ENCODE data around the gene NOMO2. TPM values are rescaled to one million over a fixed set of nuclear protein-coding genes. Genes with fewer than 3 reads are reported as not detected.
A peak's percentile ranks its signal among the peaks of the same experiment; 100 is the strongest.
"Not testable (repeated sequence)": the region's sequence is repeated elsewhere in the genome, so short reads cannot be mapped to it uniquely, and the experiment has no call there.

NOMO2 gene, protein sequence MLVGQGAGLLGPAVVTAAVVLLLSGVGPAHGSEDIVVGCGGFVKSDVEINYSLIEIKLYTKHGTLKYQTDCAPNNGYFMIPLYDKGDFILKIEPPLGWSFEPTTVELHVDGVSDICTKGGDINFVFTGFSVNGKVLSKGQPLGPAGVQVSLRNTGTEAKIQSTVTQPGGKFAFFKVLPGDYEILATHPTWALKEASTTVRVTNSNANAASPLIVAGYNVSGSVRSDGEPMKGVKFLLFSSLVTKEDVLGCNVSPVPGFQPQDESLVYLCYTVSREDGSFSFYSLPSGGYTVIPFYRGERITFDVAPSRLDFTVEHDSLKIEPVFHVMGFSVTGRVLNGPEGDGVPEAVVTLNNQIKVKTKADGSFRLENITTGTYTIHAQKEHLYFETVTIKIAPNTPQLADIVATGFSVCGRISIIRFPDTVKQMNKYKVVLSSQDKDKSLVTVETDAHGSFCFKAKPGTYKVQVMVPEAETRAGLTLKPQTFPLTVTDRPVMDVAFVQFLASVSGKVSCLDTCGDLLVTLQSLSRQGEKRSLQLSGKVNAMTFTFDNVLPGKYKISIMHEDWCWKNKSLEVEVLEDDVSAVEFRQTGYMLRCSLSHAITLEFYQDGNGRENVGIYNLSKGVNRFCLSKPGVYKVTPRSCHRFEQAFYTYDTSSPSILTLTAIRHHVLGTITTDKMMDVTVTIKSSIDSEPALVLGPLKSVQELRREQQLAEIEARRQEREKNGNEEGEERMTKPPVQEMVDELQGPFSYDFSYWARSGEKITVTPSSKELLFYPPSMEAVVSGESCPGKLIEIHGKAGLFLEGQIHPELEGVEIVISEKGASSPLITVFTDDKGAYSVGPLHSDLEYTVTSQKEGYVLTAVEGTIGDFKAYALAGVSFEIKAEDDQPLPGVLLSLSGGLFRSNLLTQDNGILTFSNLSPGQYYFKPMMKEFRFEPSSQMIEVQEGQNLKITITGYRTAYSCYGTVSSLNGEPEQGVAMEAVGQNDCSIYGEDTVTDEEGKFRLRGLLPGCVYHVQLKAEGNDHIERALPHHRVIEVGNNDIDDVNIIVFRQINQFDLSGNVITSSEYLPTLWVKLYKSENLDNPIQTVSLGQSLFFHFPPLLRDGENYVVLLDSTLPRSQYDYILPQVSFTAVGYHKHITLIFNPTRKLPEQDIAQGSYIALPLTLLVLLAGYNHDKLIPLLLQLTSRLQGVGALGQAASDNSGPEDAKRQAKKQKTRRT
- polyA plus RNA-seq (2011; rRNA removed), result 252 and 274 TPM in 2 replicates
- 178 and 234 TPM in 2 replicates for polyA minus RNA-seq (2011; rRNA and poly(A)+ RNA removed)

DNA sequence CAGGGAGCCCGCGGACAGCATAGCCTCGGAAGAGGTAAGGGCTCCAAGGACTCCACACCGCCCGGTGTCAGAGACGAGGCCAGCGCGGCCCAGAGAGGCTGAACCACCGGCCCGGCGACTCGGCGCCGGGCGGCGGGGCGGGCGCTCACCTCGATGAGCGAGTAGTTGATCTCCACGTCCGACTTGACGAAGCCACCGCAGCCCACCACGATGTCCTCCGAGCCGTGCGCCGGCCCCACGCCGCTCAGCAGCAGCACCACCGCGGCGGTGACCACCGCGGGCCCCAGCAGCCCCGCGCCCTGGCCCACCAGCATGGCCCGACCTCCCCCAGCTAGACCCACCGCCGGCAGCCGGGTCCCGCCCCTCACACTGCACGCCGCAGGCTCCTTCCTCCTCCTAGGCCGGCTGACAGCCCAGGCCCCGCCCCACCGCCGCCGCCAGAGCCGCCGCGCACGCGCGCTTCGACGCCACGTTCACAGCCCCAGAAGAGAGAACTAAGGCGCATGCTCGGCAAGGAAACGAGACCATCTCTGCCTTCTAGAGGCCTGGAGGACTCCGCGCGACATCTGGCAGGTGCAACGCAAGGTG, at the start of gene NOMO2:
Gene NOMO2 (minus strand): TSS at position 371 of the 588 bp plus-strand sequence. CDS start 57 bp downstream, at position 314.
- POLR2A ChIA-PET; CTCF ChIA-PET; H3K27me3 ChIP-seq (ENCODE audit: control insufficient read depth, insufficient read depth, low read length); H3K36me3 ChIP-seq (ENCODE audit: control insufficient read depth, insufficient read depth, low read length); DNase-seq (ENCODE audit: low read depth): not testable (repeated sequence)
- H3K4me3 ChIP-seq (ENCODE audit: low read depth, low read length), result peak within 1 kb of the TSS; percentile 49

DNA sequence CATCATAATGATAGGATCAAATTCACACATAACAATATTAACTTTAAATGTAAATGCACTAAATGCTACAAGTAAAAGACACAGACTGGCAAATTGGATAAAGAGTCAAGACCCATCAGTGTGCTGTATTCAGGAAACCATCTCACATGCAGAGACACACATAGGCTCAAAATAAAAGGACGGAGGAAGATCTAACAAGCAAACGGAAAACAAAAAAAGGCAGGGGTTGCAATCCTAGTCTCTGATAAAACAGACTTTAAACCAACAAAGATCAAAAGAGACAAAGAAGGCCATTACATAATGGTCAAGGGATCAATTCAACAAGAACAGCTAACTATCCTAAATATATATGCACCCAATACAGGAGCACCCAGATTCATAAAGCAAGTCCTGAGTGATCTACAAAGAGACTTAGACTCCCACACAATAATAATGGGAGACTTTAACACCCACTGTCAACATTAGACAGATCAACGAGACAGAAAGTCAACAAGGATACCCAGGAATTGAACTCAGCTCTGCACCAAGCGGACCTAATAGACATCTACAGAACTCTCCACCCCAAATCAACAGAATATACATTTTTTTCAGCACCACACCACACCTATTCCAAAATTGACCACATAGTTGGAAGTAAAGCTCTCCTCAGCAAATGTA, 48.4 kb upstream of the NOMO2 start:
- H3K36me3 ChIP-seq (ENCODE audit: control insufficient read depth, insufficient read depth, low read length); DNase-seq (ENCODE audit: low read depth); H3K27me3 ChIP-seq (ENCODE audit: control insufficient read depth, insufficient read depth, low read length); POLR2A ChIA-PET; H3K4me3 ChIP-seq (ENCODE audit: low read depth, low read length); CTCF ChIA-PET: not testable (repeated sequence)

DNA sequence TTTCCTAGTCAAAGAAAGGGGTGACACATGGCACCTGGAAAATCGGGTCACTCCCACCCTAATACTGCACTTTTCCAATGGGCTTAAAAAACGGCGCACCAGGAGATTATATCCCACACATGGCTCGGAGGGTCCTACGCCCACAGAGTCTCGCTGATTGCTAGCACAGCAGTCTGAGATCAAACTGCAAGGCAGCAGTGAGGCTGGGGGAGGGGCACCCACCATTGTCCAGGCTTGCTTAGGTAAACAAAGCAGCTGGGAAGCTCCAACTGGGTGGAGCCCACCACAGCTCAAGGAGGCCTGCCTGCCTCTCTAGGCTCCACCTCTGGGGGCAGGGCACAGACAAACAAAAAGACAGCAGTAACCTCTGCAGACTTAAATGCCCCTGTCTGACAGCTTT, 46.4 kb upstream of the NOMO2 start:
- CTCF ChIA-PET; POLR2A ChIA-PET; H3K36me3 ChIP-seq (ENCODE audit: control insufficient read depth, insufficient read depth, low read length); DNase-seq (ENCODE audit: low read depth); H3K4me3 ChIP-seq (ENCODE audit: low read depth, low read length); H3K27me3 ChIP-seq (ENCODE audit: control insufficient read depth, insufficient read depth, low read length): not testable (repeated sequence)

DNA sequence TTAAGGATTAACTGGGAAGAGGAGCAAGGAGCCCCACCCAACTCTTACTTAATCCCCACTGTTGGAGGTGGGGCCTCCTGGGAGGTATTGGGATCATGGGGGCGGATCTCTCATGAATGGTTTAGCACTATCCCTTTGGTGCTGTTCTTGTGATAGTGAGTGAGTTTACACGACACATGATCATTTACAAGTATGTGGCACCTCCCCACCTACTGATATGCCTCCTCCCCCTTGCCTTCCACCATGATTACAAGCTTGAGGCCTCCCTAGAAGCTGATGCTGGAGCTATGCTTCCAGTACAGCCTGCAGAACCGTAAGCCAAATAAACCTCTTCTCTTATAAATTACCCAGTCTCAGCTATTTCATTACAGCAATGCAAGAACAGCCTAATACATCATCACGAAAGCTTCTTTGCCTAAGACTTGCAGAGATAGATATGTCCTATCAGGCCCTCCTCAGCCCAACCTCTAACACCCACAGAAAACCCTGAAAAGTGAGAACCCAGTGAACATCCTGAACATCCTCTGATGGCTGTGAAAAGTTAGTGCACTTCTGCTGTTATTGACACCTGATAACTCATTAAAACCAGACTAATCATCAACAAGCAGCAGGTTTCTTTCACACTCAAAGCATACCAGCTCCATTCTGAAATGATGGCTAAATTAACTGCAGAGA, 41.8 kb upstream of the NOMO2 start:
- POLR2A ChIA-PET; H3K4me3 ChIP-seq (ENCODE audit: low read depth, low read length); CTCF ChIA-PET; H3K27me3 ChIP-seq (ENCODE audit: control insufficient read depth, insufficient read depth, low read length); DNase-seq (ENCODE audit: low read depth); H3K36me3 ChIP-seq (ENCODE audit: control insufficient read depth, insufficient read depth, low read length): not testable (repeated sequence)

DNA sequence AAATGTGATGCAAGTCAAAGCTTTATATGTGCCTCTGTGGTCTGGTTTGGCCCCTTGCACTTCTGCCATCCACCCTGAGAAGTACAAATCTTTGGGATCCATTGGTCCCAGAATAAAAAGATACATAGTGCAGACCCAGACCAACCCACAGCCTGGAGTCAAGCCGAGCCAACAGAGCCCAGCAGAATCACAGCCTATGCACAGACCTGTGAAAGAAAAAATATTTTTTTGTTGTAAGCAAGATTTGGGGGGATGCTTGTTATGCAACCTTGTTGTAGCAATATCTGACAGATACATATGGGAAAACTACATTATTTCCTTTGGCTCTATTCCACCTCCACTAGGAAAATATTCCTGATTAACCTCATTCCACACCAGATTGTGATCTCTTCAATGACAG, 36.7 kb upstream of the NOMO2 start:
- H3K27me3 ChIP-seq (ENCODE audit: control insufficient read depth, insufficient read depth, low read length); CTCF ChIA-PET; POLR2A ChIA-PET; H3K4me3 ChIP-seq (ENCODE audit: low read depth, low read length); H3K36me3 ChIP-seq (ENCODE audit: control insufficient read depth, insufficient read depth, low read length); DNase-seq (ENCODE audit: low read depth): not testable (repeated sequence)

DNA sequence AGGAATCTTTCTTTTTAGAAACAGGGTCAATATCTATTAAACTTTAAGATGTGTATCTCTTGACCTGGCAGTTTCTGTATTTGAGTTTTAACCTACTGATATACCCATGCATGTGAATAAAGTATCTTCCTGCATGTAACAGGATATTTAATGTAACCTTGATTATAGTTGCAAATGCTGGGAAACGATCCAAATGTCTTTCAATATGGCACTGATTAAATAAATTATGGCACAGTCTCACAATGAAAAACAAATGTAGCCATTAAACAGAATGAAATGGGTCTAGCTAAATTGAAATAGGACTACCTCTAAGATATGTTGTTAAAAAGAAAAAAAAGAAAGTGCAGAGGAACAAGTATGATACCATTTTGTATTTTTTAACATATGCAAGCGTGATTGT, 35.8 kb upstream of the NOMO2 start:
- POLR2A ChIA-PET; CTCF ChIA-PET; H3K4me3 ChIP-seq (ENCODE audit: low read depth, low read length); H3K27me3 ChIP-seq (ENCODE audit: control insufficient read depth, insufficient read depth, low read length); DNase-seq (ENCODE audit: low read depth); H3K36me3 ChIP-seq (ENCODE audit: control insufficient read depth, insufficient read depth, low read length): not testable (repeated sequence)

DNA sequence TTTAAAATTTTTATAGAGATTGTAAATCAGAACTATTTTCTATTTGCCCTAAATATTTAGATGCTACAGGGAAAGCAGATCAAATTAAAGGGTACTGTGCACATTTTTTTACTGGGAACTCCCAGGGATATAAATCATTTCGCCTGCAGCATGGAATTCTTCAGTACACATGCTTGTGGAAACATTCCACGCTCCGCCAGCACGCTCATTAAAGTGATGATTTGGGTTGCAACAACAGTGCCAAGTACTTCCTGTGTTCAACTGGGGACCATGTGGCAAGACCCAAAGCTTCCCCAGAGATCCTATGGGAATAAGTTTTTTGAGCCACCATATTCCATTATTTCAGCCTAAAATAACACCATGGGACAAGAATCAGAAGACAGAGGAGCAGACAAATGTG, 35.4 kb upstream of the NOMO2 start:
- DNase-seq (ENCODE audit: low read depth); CTCF ChIA-PET; POLR2A ChIA-PET; H3K27me3 ChIP-seq (ENCODE audit: control insufficient read depth, insufficient read depth, low read length); H3K36me3 ChIP-seq (ENCODE audit: control insufficient read depth, insufficient read depth, low read length); H3K4me3 ChIP-seq (ENCODE audit: low read depth, low read length): not testable (repeated sequence)

DNA sequence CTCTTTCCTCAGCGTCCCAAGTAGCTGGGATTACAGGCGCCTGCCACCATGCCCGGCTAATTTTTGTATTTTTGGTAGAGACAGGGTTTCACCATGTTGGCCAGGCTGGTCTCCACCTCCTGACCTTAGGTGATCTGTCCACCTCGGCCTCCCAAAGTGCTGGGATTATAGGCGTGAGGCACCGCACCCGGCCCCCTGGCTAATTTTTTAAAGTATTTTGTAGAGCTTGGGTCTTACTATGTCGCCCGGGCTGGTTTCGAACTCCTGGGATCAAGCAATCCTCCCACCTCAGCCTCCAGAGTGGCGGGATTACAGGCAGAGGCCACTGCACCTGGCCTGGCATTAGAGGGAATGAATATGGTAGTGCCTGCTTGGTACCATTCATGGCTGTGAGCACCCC, 33.9 kb upstream of the NOMO2 start:
- CTCF ChIA-PET; H3K27me3 ChIP-seq (ENCODE audit: control insufficient read depth, insufficient read depth, low read length); POLR2A ChIA-PET; DNase-seq (ENCODE audit: low read depth); H3K4me3 ChIP-seq (ENCODE audit: low read depth, low read length); H3K36me3 ChIP-seq (ENCODE audit: control insufficient read depth, insufficient read depth, low read length): not testable (repeated sequence)

DNA sequence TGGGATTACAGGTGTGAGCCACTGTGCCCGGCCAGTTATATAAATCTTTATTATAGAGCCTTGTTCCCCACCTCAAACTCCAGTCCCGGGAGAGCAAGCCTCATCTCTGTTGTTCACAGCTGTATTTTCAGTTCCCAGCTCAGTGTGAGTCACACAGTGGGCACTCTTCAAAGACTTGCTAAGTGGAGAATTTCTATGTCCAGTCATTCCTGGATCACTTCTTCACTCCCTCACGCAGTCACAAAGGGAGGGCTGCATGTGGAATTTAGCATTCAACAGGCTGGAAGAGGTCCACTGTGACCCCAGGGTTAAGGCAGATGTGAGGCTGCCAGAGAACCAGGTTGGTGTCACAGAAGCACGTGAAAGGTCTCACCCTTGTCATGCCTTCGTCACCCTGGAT, 33.0 kb upstream of the NOMO2 start:
- CTCF ChIA-PET, result not testable (repeated sequence)

DNA sequence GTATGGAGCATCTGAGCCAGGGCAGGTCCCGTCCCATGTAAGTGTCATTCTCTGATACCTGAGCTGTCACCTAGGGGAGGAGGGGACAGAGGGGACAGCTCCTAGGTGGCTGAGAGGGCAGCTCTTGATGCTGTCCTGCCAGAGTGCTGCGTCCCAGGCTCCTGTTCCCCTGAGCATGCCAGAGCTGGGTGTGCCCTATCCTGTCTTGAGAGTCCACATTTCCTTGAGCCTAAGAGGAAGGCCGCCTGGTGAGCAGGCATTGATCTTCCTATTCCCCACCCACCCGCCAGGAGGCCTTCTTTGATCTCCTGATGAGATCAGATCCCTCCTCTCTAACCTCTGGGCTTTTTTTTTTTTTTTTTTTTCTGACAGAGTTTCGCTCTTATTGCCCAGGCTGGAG, 32.0 kb upstream of the NOMO2 start:
- POLR2A ChIA-PET; CTCF ChIA-PET; H3K36me3 ChIP-seq (ENCODE audit: control insufficient read depth, insufficient read depth, low read length); DNase-seq (ENCODE audit: low read depth); H3K27me3 ChIP-seq (ENCODE audit: control insufficient read depth, insufficient read depth, low read length); H3K4me3 ChIP-seq (ENCODE audit: low read depth, low read length): not testable (repeated sequence)

More for the DNA sequence above, 33.0 kb upstream of the NOMO2 start:
- POLR2A ChIA-PET; H3K27me3 ChIP-seq (ENCODE audit: control insufficient read depth, insufficient read depth, low read length); DNase-seq (ENCODE audit: low read depth); H3K36me3 ChIP-seq (ENCODE audit: control insufficient read depth, insufficient read depth, low read length); H3K4me3 ChIP-seq (ENCODE audit: low read depth, low read length): not testable (repeated sequence)

DNA sequence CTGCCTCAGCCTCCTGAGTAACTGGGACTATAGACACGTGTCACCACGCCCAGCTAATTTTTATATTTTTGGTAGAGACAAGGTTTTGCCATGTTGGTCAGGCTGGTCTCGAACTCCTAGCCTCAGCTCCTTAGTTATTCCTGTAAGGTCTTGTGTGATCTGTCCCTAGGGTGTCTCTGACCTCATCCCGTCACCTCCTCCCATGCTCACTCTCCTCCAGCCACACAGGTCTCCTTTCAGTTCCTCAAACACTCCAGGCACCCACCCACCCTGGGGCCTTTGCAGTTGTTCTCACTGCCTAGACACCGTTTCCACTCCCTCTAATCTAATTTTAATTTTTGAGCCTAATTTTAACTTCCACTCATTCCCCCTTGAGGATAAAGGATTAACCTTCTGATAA, 31.1 kb upstream of the NOMO2 start:
- H3K4me3 ChIP-seq (ENCODE audit: low read depth, low read length); CTCF ChIA-PET; H3K27me3 ChIP-seq (ENCODE audit: control insufficient read depth, insufficient read depth, low read length); H3K36me3 ChIP-seq (ENCODE audit: control insufficient read depth, insufficient read depth, low read length); DNase-seq (ENCODE audit: low read depth); POLR2A ChIA-PET: not testable (repeated sequence)

DNA sequence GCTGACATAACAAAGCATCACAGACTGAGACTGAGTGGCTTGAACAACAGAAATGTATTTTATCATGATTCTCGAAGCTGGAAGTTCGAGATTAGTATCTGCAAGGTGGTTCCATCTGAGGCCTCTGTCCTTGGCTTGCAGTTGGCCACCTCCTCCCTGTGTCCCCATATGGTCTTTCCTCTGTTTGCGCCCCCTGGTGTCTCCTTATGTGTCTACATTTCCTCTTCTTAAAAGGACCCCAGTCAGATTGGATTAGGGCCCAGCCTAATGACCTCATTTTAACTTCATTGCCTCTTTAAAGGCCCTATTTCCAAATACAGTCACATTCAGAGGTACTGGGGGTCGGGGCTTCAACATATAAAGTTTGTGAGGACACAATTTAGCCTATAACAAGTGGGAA, 30.0 kb upstream of the NOMO2 start:
- DNase-seq (ENCODE audit: low read depth), result not testable (repeated sequence)

More for the DNA sequence above, 30.0 kb upstream of the NOMO2 start:
- CTCF ChIA-PET; H3K36me3 ChIP-seq (ENCODE audit: control insufficient read depth, insufficient read depth, low read length); H3K27me3 ChIP-seq (ENCODE audit: control insufficient read depth, insufficient read depth, low read length); POLR2A ChIA-PET; H3K4me3 ChIP-seq (ENCODE audit: low read depth, low read length): not testable (repeated sequence)
